Smooth muscle cell (in vitro differentiated cells): ENCODE results near the gene FOXP4. TPM values are rescaled to one million over a fixed set of nuclear protein-coding genes. Genes with fewer than 3 reads are reported as not detected.

Experiments
- DNase-seq: peaks from one replicate; lab custom pipeline; 2025; ENCODE audit not compliant: unreplicated experiment; lab: John Stamatoyannopoulos, UW
- H2AFZ ChIP-seq: fragments of 200-600 bp; sonication (generic); 2 replicates; pipeline ENCODE4 v1.6.0; 2016; ENCODE audit warnings: antibody characterized with exemption, low read depth, mild to moderate bottlenecking
- H3F3A ChIP-seq: fragments of 200-600 bp; sonication (generic); 2 replicates; pipeline ENCODE4 v1.6.0; 2017; ENCODE audit warnings: antibody characterized with exemption, low read depth
- H3K27ac ChIP-seq: fragments of 200-600 bp; sonication (generic); 2 replicates; pipeline ENCODE4 v1.5.1; 2016; ENCODE audit warnings: low read depth, mild to moderate bottlenecking
- H3K27me3 ChIP-seq: fragments of 200-600 bp; sonication (generic); 2 replicates; pipeline ENCODE4 v1.6.1; 2016; ENCODE audit warnings: low read depth, mild to moderate bottlenecking
- H3K36me3 ChIP-seq: fragments of 200-600 bp; sonication (generic); 2 replicates; pipeline ENCODE4 v1.5.1; 2016; ENCODE audit warnings: low read depth
- H3K4me1 ChIP-seq: fragments of 200-600 bp; sonication (generic); 2 replicates; pipeline ENCODE4 v1.5.1; 2016; ENCODE audit warnings: low read depth
- H3K4me2 ChIP-seq: fragments of 200-600 bp; sonication (generic); 2 replicates; pipeline ENCODE4 v1.6.0; 2016; ENCODE audit warnings: mild to moderate bottlenecking
- H3K4me3 ChIP-seq: fragments of 200-600 bp; sonication (generic); 2 replicates; pipeline ENCODE4 v1.5.1; 2016; ENCODE audit warnings: mild to moderate bottlenecking
- H3K79me2 ChIP-seq: fragments of 200-600 bp; sonication (generic); 2 replicates; pipeline ENCODE4 v1.6.0; 2016; ENCODE audit warnings: low read depth, mild to moderate bottlenecking
- H3K9ac ChIP-seq: fragments of 200-600 bp; sonication (generic); 2 replicates; pipeline ENCODE4 v1.6.0; 2016; ENCODE audit warnings: low read depth
- H3K9me3 ChIP-seq: fragments of 200-600 bp; sonication (generic); replicated peaks from 2 replicates; pipeline ENCODE4 v1.5.1; 2016; ENCODE audit warnings: low read depth
- H4K20me1 ChIP-seq: fragments of 200-600 bp; sonication (generic); 2 replicates; pipeline ENCODE4 v1.6.0; 2016; ENCODE audit warnings: low read depth
- CTCF ChIP-seq: fragments of 200-600 bp; sonication (generic); IDR thresholded peaks from 2 replicates; pipeline ENCODE4 v1.5.1; 2017; ENCODE audit warnings: borderline replicate concordance, mild to moderate bottlenecking, antibody characterized with exemption; ENCODE audit not compliant: insufficient read depth, poor library complexity, severe bottlenecking
- WGBS: methylation state at CpG from one replicate; pipeline ENCODE4 v1.1.7; 2016; ENCODE audit warnings: low lambda C conversion rate; 5-methylcytosine and 5-hydroxymethylcytosine counted together
- polyA plus RNA-seq: library from polyadenylated mRNA; unstranded; fragments of >200 nt; fragmentation: Nextera tagmentation; extraction: Ambion mirVana; gene quantifications from 2 replicates; pipeline ENCODE4 v1.2.1, GENCODE V29; 2016
- total RNA-seq: library from RNA; depleted of rRNA; stranded (reverse); fragments of >200 nt; gene quantifications from 2 replicates; pipeline ENCODE4 v1.2.3, GENCODE V29; 2014

The FOXP4 gene
- total and polyA plus RNA-seq, 2 experiments from 2014 or later = 5.3 to 31.9 TPM

GRCh38 chr6:41561931-41562911 lies 16.0 kb downstream of the FOXP4 start:
- DNase-seq = no peak
- WGBS = 79% methylated on average over 10 of the region's 10 CpGs

GRCh38 chr6:41563060-41563776 lies 17.0 kb downstream of the FOXP4 start:
- Histone ChIP-seq H4K20me1 (peaks cover 71% of the 10 kb centered on the region), H3K36me3 (no peaks in the 10 kb centered on the region)

More at GRCh38 chr6:41561931-41562911, 16.0 kb downstream of the FOXP4 start:
- Histone ChIP-seq H3K4me3 (no peak overlapping the region), H3K4me1 (peaks cover 17% of the 10 kb centered on the region), H3K4me2 (no peak overlapping the region), H3K9ac (no peak overlapping the region), H3F3A (peaks cover 6% of the 10 kb centered on the region), H3K79me2 (peaks cover 34% of the 10 kb centered on the region), H2AFZ (no peak overlapping the region), H3K9me3 (no peaks in the 10 kb centered on the region), H3K27me3 (no peaks in the 10 kb centered on the region), H4K20me1 (peaks cover 77% of the 10 kb centered on the region), H3K27ac (no peak overlapping the region), H3K36me3 (no peaks in the 10 kb centered on the region)
- no peak for TF ChIP-seq CTCF

GRCh38 chr6:41564448-41565142 lies 18.4 kb downstream of the FOXP4 start:
- WGBS = 95% methylated on average over 5 of the region's 5 CpGs

More at GRCh38 chr6:41563060-41563776, 17.0 kb downstream of the FOXP4 start:
- no peak for DNase-seq
- peaks cover 20% of the 10 kb centered on the region for H3K4me1 ChIP-seq
- no peak overlapping the region for H3K27ac ChIP-seq
- peaks cover 28% of the 10 kb centered on the region for H3K79me2 ChIP-seq
- H3K9me3 ChIP-seq = no peaks in the 10 kb centered on the region
- no peak for TF ChIP-seq CTCF
- H3K27me3 ChIP-seq = no peaks in the 10 kb centered on the region
- H3F3A ChIP-seq = peaks cover 9% of the 10 kb centered on the region
- H3K4me3 ChIP-seq = no peak overlapping the region
- H2AFZ ChIP-seq = no peak overlapping the region
- 90% methylated on average over 8 of the region's 8 CpGs for WGBS
- no peak overlapping the region for H3K4me2 ChIP-seq
- H3K9ac ChIP-seq = no peak overlapping the region

More at GRCh38 chr6:41564448-41565142, 18.4 kb downstream of the FOXP4 start:
- H3K79me2 ChIP-seq = peaks cover 17% of the 10 kb centered on the region
- DNase-seq = no peak
- H4K20me1 ChIP-seq = peaks cover 71% of the 10 kb centered on the region
- no peaks in the 10 kb centered on the region for H3K27me3 ChIP-seq
- H3K4me3 ChIP-seq = no peak overlapping the region
- no peak overlapping the region for H2AFZ ChIP-seq
- H3F3A ChIP-seq = peaks cover 12% of the 10 kb centered on the region
- no peak overlapping the region for H3K4me2 ChIP-seq
- no peak for TF ChIP-seq CTCF
- H3K36me3 ChIP-seq = no peaks in the 10 kb centered on the region
- H3K9me3 ChIP-seq = no peaks in the 10 kb centered on the region
- H3K27ac ChIP-seq = no peak overlapping the region
- peaks cover 31% of the 10 kb centered on the region for H3K4me1 ChIP-seq
- no peak overlapping the region for H3K9ac ChIP-seq
